Vagina (tissue), 2 donors: ENCODE data around the gene CADM1.

Experiments used
- POLR2AphosphoS5 ChIP-seq, 2 donors: sonication (generic); formaldehyde crosslinking; IDR thresholded peaks; one replicate each; pipeline ENCODE4 v1.9.0; 2017; ENCODE audit warnings: antibody characterized with exemption in 2 of 2, mild to moderate bottlenecking in 2 of 2, low read depth in 1 of 2; ENCODE audit not compliant: insufficient read depth in 1 of 2
- TF ChIP-seq, protein P1 (sequence below), 3 experiments: fragments of 450-650 bp in 2 of 3; fragments of 200-600 bp in 1 of 3; sonication (generic) in 1 of 3; IDR thresholded peaks; one replicate each; pipeline ENCODE4 v1.5.1; 2017 to 2019; ENCODE audit warnings: antibody characterized with exemption in 3 of 3, mild to moderate bottlenecking in 2 of 3, moderate library complexity in 2 of 3

DNA sequence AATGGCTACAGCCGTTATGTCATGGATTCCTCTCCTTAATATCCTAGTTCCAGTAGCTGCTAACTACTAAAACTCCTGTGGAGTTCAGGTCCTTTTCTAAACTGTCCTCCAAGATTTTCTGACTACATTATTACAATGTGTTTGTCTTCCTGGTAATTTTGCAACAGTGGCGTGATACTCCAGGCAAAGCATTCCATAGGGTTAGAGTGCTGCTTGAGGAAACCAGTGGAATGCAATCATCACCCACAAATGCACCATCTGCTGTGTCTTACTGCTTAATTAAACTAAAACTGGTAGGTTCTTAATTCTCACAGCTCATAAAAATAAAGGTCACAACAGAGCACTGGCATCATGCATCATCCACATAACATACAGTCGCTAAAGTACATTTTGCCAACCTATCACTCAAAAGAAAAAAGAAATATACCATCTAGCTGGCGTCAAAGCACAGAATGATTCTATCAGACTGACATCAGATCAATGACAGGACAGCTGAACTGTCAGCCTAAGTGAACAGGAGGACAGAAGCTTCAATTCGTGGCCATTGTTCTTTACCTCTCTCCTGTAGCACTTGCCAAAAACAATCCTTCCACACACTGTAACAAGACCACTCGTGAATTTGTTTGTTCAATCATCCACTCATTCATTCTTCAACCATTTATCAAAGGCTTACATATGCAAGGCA, 182.5 kb downstream of the CADM1 start:
- TF ChIP-seq, protein P1, sequence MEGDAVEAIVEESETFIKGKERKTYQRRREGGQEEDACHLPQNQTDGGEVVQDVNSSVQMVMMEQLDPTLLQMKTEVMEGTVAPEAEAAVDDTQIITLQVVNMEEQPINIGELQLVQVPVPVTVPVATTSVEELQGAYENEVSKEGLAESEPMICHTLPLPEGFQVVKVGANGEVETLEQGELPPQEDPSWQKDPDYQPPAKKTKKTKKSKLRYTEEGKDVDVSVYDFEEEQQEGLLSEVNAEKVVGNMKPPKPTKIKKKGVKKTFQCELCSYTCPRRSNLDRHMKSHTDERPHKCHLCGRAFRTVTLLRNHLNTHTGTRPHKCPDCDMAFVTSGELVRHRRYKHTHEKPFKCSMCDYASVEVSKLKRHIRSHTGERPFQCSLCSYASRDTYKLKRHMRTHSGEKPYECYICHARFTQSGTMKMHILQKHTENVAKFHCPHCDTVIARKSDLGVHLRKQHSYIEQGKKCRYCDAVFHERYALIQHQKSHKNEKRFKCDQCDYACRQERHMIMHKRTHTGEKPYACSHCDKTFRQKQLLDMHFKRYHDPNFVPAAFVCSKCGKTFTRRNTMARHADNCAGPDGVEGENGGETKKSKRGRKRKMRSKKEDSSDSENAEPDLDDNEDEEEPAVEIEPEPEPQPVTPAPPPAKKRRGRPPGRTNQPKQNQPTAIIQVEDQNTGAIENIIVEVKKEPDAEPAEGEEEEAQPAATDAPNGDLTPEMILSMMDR (IDR thresholded peaks at IDR 0.05), result no peak
- no peak for TF ChIP-seq POLR2AphosphoS5 (IDR thresholded peaks at IDR 0.05; ENCODE audit: insufficient read depth in 1 of 2, low read depth in 1 of 2)
